Measurements from ENCODE around the gene SIPA1L3.

SIPA1L3 gene

DNA sequence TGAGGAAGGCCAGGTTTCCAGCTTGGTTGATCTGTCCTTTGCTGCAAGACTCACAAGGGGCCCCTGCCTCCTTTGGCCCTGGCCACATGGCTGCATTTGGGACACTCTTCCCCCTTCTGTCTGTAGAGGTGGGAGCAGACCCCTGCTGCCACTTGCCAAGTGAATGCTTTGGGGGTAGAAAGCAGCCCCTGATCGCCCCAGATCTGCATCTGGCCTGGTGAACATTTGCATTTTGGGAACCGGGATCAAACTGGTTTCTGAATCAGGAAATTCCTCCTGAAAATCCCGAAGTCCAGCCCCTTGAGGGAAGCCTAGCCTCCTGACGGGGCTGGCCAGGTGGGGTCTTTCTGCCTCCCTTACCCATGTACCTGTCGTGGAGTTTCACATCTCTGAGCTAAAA lies 302.1 kb downstream of the SIPA1L3 start:
- Histone ChIP-seq H3K9ac (ENCODE audit: low read length) (no peak overlapping the region), H3K4me3 (ENCODE audit: low read length) (no peak overlapping the region), H3K9me3 (ENCODE audit: insufficient read depth, low read length) (no peaks in the 10 kb centered on the region), H2AFZ (ENCODE audit: low read depth, low read length) (no peak overlapping the region), H3K27ac (ENCODE audit: low read length) (no peak overlapping the region), H3K4me1 (ENCODE audit: low read length) (0 out of 2 replicates have a peak, but pooled peaks cover under 1% of the 10 kb centered on the region), H3K4me2 (ENCODE audit: low read length) (no peak overlapping the region), H3K36me3 (replicated peaks; ENCODE audit: low read depth, low read length) (no peaks in the 10 kb centered on the region), H4K20me1 (ENCODE audit: insufficient read depth, low read length) (no peaks in the 10 kb centered on the region), H3K79me2 (ENCODE audit: low read length) (no peaks in the 10 kb centered on the region), H3K27me3 (ENCODE audit: low read depth, low read length) (peaks cover 17% of the 10 kb centered on the region)
- TF ChIP-seq, protein P1, sequence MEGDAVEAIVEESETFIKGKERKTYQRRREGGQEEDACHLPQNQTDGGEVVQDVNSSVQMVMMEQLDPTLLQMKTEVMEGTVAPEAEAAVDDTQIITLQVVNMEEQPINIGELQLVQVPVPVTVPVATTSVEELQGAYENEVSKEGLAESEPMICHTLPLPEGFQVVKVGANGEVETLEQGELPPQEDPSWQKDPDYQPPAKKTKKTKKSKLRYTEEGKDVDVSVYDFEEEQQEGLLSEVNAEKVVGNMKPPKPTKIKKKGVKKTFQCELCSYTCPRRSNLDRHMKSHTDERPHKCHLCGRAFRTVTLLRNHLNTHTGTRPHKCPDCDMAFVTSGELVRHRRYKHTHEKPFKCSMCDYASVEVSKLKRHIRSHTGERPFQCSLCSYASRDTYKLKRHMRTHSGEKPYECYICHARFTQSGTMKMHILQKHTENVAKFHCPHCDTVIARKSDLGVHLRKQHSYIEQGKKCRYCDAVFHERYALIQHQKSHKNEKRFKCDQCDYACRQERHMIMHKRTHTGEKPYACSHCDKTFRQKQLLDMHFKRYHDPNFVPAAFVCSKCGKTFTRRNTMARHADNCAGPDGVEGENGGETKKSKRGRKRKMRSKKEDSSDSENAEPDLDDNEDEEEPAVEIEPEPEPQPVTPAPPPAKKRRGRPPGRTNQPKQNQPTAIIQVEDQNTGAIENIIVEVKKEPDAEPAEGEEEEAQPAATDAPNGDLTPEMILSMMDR (IDR thresholded peaks at IDR 0.05; ENCODE audit: low read depth, low read length), result no peak
- TF ChIP-seq EZH2phosphoT487 (IDR thresholded peaks at IDR 0.05; ENCODE audit: low read depth), result no peak

DNA sequence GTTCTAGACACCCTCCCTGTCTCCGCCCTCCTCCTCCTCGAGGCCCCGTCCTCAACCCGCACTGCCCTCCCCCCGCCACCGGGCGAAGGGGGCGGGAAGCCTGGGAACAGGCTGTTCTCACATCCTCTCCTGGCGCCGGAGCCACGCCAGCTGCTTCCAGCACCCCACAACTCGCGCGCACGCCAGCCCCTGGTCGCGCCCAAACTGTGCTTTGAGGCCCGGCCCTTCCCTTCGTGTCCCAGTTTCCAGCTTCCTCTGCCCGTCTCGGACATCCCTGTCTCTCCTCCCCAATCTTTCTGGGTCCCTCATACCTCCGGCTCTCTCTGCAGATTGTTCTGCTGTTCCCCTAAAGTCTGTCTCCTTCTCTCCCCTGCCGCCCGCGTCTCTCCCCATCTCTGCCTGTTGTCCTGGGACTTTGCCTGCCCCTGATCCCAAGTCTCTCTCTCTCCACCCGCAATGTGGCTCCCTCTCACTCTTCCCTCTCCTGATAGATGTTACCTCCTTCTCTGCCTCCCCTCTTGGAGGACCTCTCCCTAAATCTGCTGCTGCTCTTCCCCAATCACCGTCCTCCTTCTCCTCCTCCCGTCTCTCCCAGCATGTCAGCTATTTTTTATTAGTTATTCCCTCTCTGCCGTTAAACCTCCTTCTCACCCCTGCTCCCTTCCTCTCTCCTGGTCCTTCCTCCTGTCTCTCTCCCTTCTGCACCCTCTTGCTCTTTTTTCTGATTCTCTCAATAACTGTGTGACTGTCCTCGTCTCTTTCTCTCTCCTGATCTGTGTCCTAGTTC lies 302.9 kb downstream of the SIPA1L3 start:
- Histone ChIP-seq H3K4me1 (ENCODE audit: low read length) (0 out of 2 replicates have a peak, but pooled peaks cover 4% of the 10 kb centered on the region), H3K79me2 (ENCODE audit: low read length) (no peaks in the 10 kb centered on the region), H3K27me3 (ENCODE audit: low read depth, low read length) (peaks cover 17% of the 10 kb centered on the region), H4K20me1 (ENCODE audit: insufficient read depth, low read length) (no peaks in the 10 kb centered on the region), H2AFZ (ENCODE audit: low read depth, low read length) (no peak overlapping the region), H3K4me3 (ENCODE audit: low read length) (no peak overlapping the region), H3K9ac (ENCODE audit: low read length) (no peak overlapping the region), H3K27ac (ENCODE audit: low read length) (no peak overlapping the region), H3K36me3 (replicated peaks; ENCODE audit: low read depth, low read length) (no peaks in the 10 kb centered on the region), H3K9me3 (ENCODE audit: insufficient read depth, low read length) (no peaks in the 10 kb centered on the region), H3K4me2 (ENCODE audit: low read length) (peak overlapping the region; percentile 24)
- TF ChIP-seq, protein P1 (IDR thresholded peaks at IDR 0.05; ENCODE audit: low read depth, low read length), result no peak
- no peak for TF ChIP-seq EZH2phosphoT487 (IDR thresholded peaks at IDR 0.05; ENCODE audit: low read depth)

DNA sequence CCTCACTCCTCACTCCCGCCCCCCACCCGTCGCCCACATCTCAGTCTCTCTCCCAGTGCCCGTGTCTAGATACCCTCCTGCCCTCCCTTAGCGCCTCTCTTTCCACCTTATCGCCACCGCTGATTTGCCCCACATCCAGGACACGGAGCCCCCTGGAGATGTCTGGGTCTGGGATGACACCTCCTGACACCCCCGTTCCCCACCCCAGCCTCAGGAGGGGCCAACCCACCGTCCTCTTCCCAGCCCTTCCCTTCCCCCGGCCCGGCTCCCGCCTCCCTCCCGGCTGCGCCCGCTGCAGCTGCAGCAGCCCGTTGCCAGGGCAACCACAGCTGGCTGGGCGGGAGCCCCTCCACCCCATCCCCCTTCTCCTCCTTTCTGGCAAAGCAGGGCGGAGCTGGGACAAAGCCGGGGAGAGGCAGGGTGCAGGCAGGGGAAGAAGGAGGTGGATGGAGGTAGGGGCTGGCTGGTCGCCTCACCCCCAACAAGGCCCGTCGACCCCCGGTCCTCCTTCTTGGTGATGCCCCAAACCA lies 303.5 kb downstream of the SIPA1L3 start:
- Histone ChIP-seq H3K4me1 (ENCODE audit: low read length) (0 out of 2 replicates have a peak, but pooled peaks cover 4% of the 10 kb centered on the region), H2AFZ (ENCODE audit: low read depth, low read length) (no peak overlapping the region), H3K27me3 (ENCODE audit: low read depth, low read length) (peaks cover 17% of the 10 kb centered on the region), H3K79me2 (ENCODE audit: low read length) (no peaks in the 10 kb centered on the region), H3K4me3 (ENCODE audit: low read length) (no peak overlapping the region), H3K27ac (ENCODE audit: low read length) (no peak overlapping the region), H3K4me2 (ENCODE audit: low read length) (no peak overlapping the region), H3K9me3 (ENCODE audit: insufficient read depth, low read length) (no peaks in the 10 kb centered on the region), H3K36me3 (replicated peaks; ENCODE audit: low read depth, low read length) (no peaks in the 10 kb centered on the region), H3K9ac (ENCODE audit: low read length) (no peak overlapping the region), H4K20me1 (ENCODE audit: insufficient read depth, low read length) (no peaks in the 10 kb centered on the region)
- no peak for TF ChIP-seq EZH2phosphoT487 (IDR thresholded peaks at IDR 0.05; ENCODE audit: low read depth)
- TF ChIP-seq, protein P1 (IDR thresholded peaks at IDR 0.05; ENCODE audit: low read depth, low read length), result no peak

DNA sequence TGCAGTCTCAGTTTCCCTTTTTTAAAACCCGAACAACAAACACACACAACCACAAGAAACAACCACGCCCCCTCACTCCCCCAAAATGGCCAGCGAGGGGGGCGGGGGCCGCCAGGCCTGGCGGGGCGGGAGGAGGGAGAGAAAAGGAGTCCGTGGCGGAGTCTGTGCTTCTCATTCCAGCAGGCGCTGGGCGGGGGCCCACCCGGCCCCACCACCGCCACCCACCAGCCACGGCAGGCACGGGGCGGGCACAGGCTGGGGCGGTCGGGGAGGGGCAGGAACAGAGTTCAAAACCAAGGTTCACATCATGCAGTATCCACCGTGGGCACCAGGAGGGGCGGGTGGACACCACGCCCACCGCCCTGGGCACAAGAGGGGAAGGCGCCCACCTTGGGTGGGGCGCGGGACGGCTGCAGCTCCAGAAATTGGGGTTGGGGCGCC lies 304.2 kb downstream of the SIPA1L3 start:
- no peak overlapping the region for H3K4me2 ChIP-seq (ENCODE audit: low read length)
- no peaks in the 10 kb centered on the region for H3K36me3 ChIP-seq (replicated peaks; ENCODE audit: low read depth, low read length)
- no peaks in the 10 kb centered on the region for H3K79me2 ChIP-seq (ENCODE audit: low read length)
- H3K9ac ChIP-seq (ENCODE audit: low read length), result no peak overlapping the region
- TF ChIP-seq, protein P1 (IDR thresholded peaks at IDR 0.05; ENCODE audit: low read depth, low read length), result no peak
- H3K4me1 ChIP-seq (ENCODE audit: low read length), result 0 out of 2 replicates have a peak, but pooled peaks cover 4% of the 10 kb centered on the region
- no peaks in the 10 kb centered on the region for H3K9me3 ChIP-seq (ENCODE audit: insufficient read depth, low read length)
- no peaks in the 10 kb centered on the region for H4K20me1 ChIP-seq (ENCODE audit: insufficient read depth, low read length)
- no peak overlapping the region for H2AFZ ChIP-seq (ENCODE audit: low read depth, low read length)
- H3K27ac ChIP-seq (ENCODE audit: low read length), result no peak overlapping the region
- no peak overlapping the region for H3K4me3 ChIP-seq (ENCODE audit: low read length)
- peaks cover 17% of the 10 kb centered on the region for H3K27me3 ChIP-seq (ENCODE audit: low read depth, low read length)

All from OCI-LY3 (cell line).